NCI-H2227 treated with DMSO at 0.1 percent for 48 hours (cell line): ENCODE results near the gene CHKA.

Experiments
- DNase-seq: peaks from one replicate; lab custom pipeline; 2025; lab: John Stamatoyannopoulos, UW

CHKA gene

GRCh38 chr11:68013611-68014156 is 107.5 kb downstream of the CHKA start:
- no peak for DNase-seq

GRCh38 chr11:68012843-68013610 is 108.2 kb downstream of the CHKA start:
- DNase-seq = no peak

- DNase-seq = no peak
These were observed 108.9 kb downstream of the CHKA start for GRCh38 chr11:68012044-68012842.

- no peak for DNase-seq
These were observed 109.9 kb downstream of the CHKA start for GRCh38 chr11:68011051-68011943.

- no peak for DNase-seq
These were observed 110.8 kb downstream of the CHKA start, which contains the start of gene ALDH3B1 for GRCh38 chr11:68010090-68011041. Gene ALDH3B1, plus strand, starts transcription at chr11:68010327. Its CDS starts 4,971 bp downstream, at chr11:68015298.

- DNase-seq = no peak
These were observed 111.6 kb downstream of the CHKA start for GRCh38 chr11:68009391-68010089.

GRCh38 chr11:68008381-68009337 is 112.5 kb downstream of the CHKA start:
- DNase-seq = no peak

GRCh38 chr11:68007498-68008380 is 113.4 kb downstream of the CHKA start:
- DNase-seq = no peak

GRCh38 chr11:68006606-68007166 is 114.5 kb downstream of the CHKA start:
- no peak for DNase-seq

- no peak for DNase-seq
These were observed 116.4 kb downstream of the CHKA start for GRCh38 chr11:68004551-68005335.

GRCh38 chr11:68003846-68004550 is 117.2 kb downstream of the CHKA start, which contains the start of gene UNC93B1:
Gene UNC93B1, minus strand, starts transcription at chr11:68004097. Its CDS starts 54 bp downstream, at chr11:68004043.
- DNase-seq = peak; percentile 33

GRCh38 chr11:68002938-68003845 is 118.0 kb downstream of the CHKA start:
- no peak for DNase-seq
